ENCODE results near the gene NBEA.

DNA sequence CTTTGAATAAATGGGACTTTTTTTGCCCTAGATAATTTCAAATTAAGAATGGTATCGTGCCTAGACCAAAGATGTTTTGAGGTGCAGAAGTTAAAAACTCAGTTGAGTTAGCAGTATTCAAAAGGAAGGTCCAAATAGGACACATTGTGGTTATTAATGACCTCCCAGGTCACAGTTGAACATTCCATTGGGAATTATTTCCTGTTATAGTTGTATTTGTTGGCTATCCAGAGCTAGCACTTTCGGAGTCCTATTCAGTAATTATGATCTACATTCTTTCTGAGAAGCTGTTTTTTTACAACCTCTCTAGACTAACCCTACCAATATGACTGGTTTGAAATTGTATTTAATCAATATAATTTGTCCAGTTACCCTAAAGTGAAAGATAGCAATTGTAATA, 450.7 kb downstream of the NBEA start:
- TF ChIP-seq, protein P1, sequence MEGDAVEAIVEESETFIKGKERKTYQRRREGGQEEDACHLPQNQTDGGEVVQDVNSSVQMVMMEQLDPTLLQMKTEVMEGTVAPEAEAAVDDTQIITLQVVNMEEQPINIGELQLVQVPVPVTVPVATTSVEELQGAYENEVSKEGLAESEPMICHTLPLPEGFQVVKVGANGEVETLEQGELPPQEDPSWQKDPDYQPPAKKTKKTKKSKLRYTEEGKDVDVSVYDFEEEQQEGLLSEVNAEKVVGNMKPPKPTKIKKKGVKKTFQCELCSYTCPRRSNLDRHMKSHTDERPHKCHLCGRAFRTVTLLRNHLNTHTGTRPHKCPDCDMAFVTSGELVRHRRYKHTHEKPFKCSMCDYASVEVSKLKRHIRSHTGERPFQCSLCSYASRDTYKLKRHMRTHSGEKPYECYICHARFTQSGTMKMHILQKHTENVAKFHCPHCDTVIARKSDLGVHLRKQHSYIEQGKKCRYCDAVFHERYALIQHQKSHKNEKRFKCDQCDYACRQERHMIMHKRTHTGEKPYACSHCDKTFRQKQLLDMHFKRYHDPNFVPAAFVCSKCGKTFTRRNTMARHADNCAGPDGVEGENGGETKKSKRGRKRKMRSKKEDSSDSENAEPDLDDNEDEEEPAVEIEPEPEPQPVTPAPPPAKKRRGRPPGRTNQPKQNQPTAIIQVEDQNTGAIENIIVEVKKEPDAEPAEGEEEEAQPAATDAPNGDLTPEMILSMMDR (IDR thresholded peaks at IDR 0.05; ENCODE audit: insufficient read depth, low read length), result no peak
- TF ChIP-seq POLR2AphosphoS5 (IDR thresholded peaks at IDR 0.05; ENCODE audit: low read depth), result no peak
